ENCODE results near the gene CACNA1C. TPM values are rescaled to one million over a fixed set of nuclear protein-coding genes. Genes with fewer than 3 reads are reported as not detected.

Gene CACNA1C
- total RNA-seq, 2 donors from 2014 or later: 0.06 TPM; not detected in 1

DNA sequence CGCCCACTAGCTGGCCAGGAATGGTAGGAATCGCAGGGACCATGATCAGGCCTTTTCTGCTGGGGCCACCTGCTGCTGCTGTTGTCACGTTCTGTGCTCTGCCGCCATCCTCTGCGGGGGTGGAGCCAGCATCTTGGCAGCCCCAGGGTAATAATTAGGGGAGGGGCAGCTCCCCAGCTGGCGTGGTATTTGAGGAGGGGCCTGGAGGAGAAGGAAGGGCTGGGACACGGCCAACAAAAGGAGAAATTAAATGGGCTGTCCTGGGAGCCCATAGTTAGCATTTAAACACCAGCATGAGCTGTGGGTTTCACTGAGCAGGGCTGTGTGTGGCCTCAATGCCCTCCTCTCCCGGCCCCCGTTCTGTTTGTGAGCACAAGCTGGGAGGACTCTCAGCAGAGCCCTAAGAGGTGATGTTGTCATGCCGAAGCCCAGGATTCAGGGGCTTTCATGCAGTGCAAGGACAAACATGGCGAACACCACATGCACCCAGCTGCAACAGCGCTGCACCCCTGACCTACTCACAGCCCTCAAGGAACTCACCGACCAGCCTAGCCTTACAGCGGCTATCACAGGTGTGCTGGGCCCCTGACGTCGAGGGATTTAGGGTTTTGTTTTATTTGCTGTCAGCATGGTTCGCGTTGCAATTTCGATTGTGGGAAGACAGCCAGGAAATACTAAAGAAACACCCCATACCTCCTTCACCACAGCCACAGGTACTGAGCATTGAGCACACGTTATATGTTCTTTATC is 324.3 kb downstream of the CACNA1C start:
- Mint-ChIP-seq H3K27me3 (peaks cover 4 to 12% of the 10 kb centered on the region in 2 donors), H3K4me1 (ENCODE audit: low read depth in 2 of 2) (peaks cover 4 to 7% of the 10 kb centered on the region in 2 donors), H3K36me3 (no peaks in the 10 kb centered on the region), H3K27ac (no peak overlapping the region), H3K4me3 (no peak overlapping the region), H3K9me3 (no peaks in the 10 kb centered on the region)
- ATAC-seq (no peak), DNase-seq (ENCODE audit: low spot score) (peak; percentile 26)

- H3K27ac Mint-ChIP-seq: no peak overlapping the region
- peaks cover 4 to 7% of the 10 kb centered on the region in 2 donors for H3K4me1 Mint-ChIP-seq (ENCODE audit: low read depth in 2 of 2)
- H3K36me3 Mint-ChIP-seq: no peaks in the 10 kb centered on the region
- DNase-seq (ENCODE audit: low spot score) (no peak), ATAC-seq (no peak)
- H3K27me3 Mint-ChIP-seq: peaks cover 4 to 12% of the 10 kb centered on the region in 2 donors
- no peaks in the 10 kb centered on the region for H3K9me3 Mint-ChIP-seq
- peak overlapping the region; percentile 2 for H3K4me3 Mint-ChIP-seq
Observed at GRCh38 chr12:2378835-2379330, 326.1 kb downstream of the CACNA1C start.

- no peak for DNase-seq (ENCODE audit: low spot score)
- Mint-ChIP-seq H3K9me3 (no peaks in the 10 kb centered on the region), H3K27ac (no peak overlapping the region), H3K4me3 (no peak overlapping the region), H3K4me1 (ENCODE audit: low read depth in 2 of 2) (peaks cover 4 to 7% of the 10 kb centered on the region in 2 donors), H3K27me3 (peaks cover 8 to 13% of the 10 kb centered on the region in 2 donors), H3K36me3 (no peaks in the 10 kb centered on the region)
- peak in 1 of 2 donors; percentile 17 for ATAC-seq
Observed at GRCh38 chr12:2380946-2381345, 328.2 kb downstream of the CACNA1C start.

DNA sequence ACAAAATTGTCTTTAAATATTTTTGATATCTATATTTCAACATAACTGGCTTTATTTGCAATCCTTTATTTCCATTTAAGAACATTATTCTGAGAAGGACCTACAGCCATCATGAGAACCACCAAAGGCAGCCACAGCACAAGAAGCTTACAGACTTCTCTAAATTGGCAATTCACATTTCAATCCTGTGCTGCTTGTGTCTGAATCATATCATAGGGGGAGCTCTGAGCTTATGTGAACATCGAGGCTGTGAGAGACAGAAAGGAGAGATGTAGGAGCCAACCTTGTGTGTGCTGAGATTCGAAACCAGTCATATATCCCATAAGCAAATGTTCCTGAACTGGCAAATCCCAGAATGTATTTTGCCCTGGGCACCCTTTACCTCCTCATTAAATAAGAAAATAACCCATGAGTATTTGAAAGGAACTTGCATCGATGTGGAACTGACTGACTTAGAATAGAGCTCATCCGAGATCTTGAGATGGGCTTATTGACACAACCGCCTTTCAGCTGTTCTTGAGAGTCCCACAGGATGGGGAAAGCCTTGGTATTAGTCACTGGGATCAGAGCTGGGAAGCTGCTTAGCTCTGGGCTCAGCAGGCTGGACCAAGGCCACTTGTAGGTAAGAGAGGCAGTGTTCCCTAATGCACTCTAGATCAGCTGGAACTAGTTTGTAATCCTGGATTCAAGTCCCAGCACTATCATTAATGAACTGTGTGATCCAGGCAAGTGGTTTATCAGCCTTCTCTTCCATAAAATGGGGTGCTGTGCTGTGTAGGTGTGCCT is 329.8 kb downstream of the CACNA1C start:
- Mint-ChIP-seq H3K36me3 (no peaks in the 10 kb centered on the region), H3K9me3 (no peaks in the 10 kb centered on the region), H3K4me3 (no peak overlapping the region), H3K4me1 (ENCODE audit: low read depth in 2 of 2) (peaks cover 4 to 7% of the 10 kb centered on the region in 2 donors), H3K27me3 (peaks cover 8 to 13% of the 10 kb centered on the region in 2 donors), H3K27ac (no peak overlapping the region)
- no peak for ATAC-seq
- DNase-seq (ENCODE audit: low spot score): no peak

GRCh38 chr12:2383325-2384028 is 330.7 kb downstream of the CACNA1C start:
- Mint-ChIP-seq H3K36me3 (no peaks in the 10 kb centered on the region), H3K4me3 (no peak overlapping the region), H3K9me3 (no peaks in the 10 kb centered on the region), H3K27ac (no peak overlapping the region), H3K27me3 (peaks cover 8 to 12% of the 10 kb centered on the region in 2 donors), H3K4me1 (ENCODE audit: low read depth in 2 of 2) (peaks cover 4 to 5% of the 10 kb centered on the region in 2 donors)
- ATAC-seq: no peak
- peak; percentile 5 for DNase-seq (ENCODE audit: low spot score)

DNA sequence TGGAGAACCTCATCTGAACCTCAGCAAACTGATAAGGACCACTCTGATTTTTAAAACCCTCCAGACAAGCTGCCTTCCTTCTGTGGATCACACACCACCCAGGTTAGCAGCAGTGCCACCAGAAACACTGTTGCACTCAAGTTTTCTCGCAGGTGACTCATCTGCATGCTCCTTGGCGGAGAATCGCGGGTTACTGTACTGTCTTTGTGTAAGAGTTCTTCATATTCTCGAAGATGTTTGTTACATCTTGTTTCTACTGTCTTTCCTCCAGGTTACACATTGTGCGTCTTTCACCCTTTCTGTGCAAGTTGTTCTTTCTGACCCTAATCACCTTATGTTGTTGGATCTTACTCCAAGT is 331.2 kb downstream of the CACNA1C start:
- no peak overlapping the region for H3K27ac Mint-ChIP-seq
- no peak for ATAC-seq

GRCh38 chr12:2384533-2385351 is 332.0 kb downstream of the CACNA1C start:
- DNase-seq (ENCODE audit: low spot score) (peak; percentile 26), ATAC-seq (no peak)
- H3K27ac Mint-ChIP-seq: no peak overlapping the region
- H3K36me3 Mint-ChIP-seq: no peaks in the 10 kb centered on the region
- no peak overlapping the region for H3K4me3 Mint-ChIP-seq
- H3K27me3 Mint-ChIP-seq: peaks cover 6 to 8% of the 10 kb centered on the region in 2 donors
- H3K9me3 Mint-ChIP-seq: no peaks in the 10 kb centered on the region
- H3K4me1 Mint-ChIP-seq (ENCODE audit: low read depth in 2 of 2): no peaks in the 10 kb centered on the region

More for the DNA sequence above, 331.2 kb downstream of the CACNA1C start:
- no peak overlapping the region for H3K4me3 Mint-ChIP-seq
- no peaks in the 10 kb centered on the region for H3K36me3 Mint-ChIP-seq
- H3K27me3 Mint-ChIP-seq: peaks cover 7 to 8% of the 10 kb centered on the region in 2 donors
- H3K9me3 Mint-ChIP-seq: no peaks in the 10 kb centered on the region
- H3K4me1 Mint-ChIP-seq (ENCODE audit: low read depth in 2 of 2): no peaks in the 10 kb centered on the region
- DNase-seq (ENCODE audit: low spot score): peak; percentile 6

GRCh38 chr12:2385529-2385928 is 332.7 kb downstream of the CACNA1C start:
- Mint-ChIP-seq H3K9me3 (no peaks in the 10 kb centered on the region), H3K36me3 (no peaks in the 10 kb centered on the region), H3K4me1 (ENCODE audit: low read depth in 2 of 2) (no peaks in the 10 kb centered on the region), H3K4me3 (no peak overlapping the region), H3K27ac (no peak overlapping the region), H3K27me3 (peaks cover 11% of the 10 kb centered on the region in 2 donors)
- DNase-seq (ENCODE audit: low spot score) (peak; percentile 26), ATAC-seq (no peak)

DNA sequence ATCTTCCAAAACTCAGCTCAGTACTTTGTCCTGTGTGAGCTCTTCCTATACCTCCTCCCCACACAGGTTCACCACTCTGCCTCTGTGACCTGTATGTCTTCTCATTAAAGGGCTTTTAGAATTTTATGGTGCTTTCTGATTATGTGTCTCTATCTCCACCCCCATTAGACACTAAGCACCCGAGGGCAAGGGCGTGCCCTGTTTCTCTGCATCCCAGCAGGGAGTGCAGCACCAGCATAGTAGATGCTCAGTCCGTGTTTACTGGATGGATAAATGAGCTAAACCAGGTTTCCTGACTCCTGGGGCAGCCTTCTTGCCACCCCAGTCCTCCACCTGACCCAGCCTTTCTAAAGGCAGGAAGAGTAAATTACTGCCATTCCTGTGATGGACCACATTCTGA is 333.8 kb downstream of the CACNA1C start:
- H3K27ac Mint-ChIP-seq: no peak overlapping the region
- H3K27me3 Mint-ChIP-seq: peaks cover 14 to 19% of the 10 kb centered on the region in 2 donors
- H3K9me3 Mint-ChIP-seq: no peaks in the 10 kb centered on the region
- H3K4me3 Mint-ChIP-seq: no peak overlapping the region
- H3K36me3 Mint-ChIP-seq: no peaks in the 10 kb centered on the region
- ATAC-seq (no peak), DNase-seq (ENCODE audit: low spot score) (no peak)
- H3K4me1 Mint-ChIP-seq (ENCODE audit: low read depth in 2 of 2): no peaks in the 10 kb centered on the region

GRCh38 chr12:2387103-2387834 is 334.5 kb downstream of the CACNA1C start:
- Mint-ChIP-seq H3K27ac (no peak overlapping the region), H3K36me3 (no peaks in the 10 kb centered on the region), H3K4me3 (no peak overlapping the region), H3K4me1 (ENCODE audit: low read depth in 2 of 2) (no peaks in the 10 kb centered on the region), H3K27me3 (peaks cover 14 to 19% of the 10 kb centered on the region in 2 donors), H3K9me3 (no peaks in the 10 kb centered on the region)
- DNase-seq (ENCODE audit: low spot score) (peak; percentile 20), ATAC-seq (peak in 1 of 2 donors; percentile 73)

GRCh38 chr12:2389079-2389790 is 336.4 kb downstream of the CACNA1C start:
- no peaks in the 10 kb centered on the region for H3K9me3 Mint-ChIP-seq
- ATAC-seq (no peak), DNase-seq (ENCODE audit: low spot score) (peak; percentile 15)
- H3K27ac Mint-ChIP-seq: no peak overlapping the region
- no peaks in the 10 kb centered on the region for H3K36me3 Mint-ChIP-seq
- no peaks in the 10 kb centered on the region for H3K4me1 Mint-ChIP-seq (ENCODE audit: low read depth in 2 of 2)
- H3K4me3 Mint-ChIP-seq: no peak overlapping the region
- peaks cover 14 to 19% of the 10 kb centered on the region in 2 donors for H3K27me3 Mint-ChIP-seq

GRCh38 chr12:2390133-2390532 is 337.3 kb downstream of the CACNA1C start:
- H3K9me3 Mint-ChIP-seq: no peaks in the 10 kb centered on the region
- ATAC-seq (no peak), DNase-seq (ENCODE audit: low spot score) (peak; percentile 15)
- no peak overlapping the region for H3K4me3 Mint-ChIP-seq
- H3K36me3 Mint-ChIP-seq: no peaks in the 10 kb centered on the region
- no peak overlapping the region for H3K27ac Mint-ChIP-seq
- no peaks in the 10 kb centered on the region for H3K4me1 Mint-ChIP-seq (ENCODE audit: low read depth in 2 of 2)
- H3K27me3 Mint-ChIP-seq: peaks cover 8 to 13% of the 10 kb centered on the region in 2 donors

All from natural killer cell treated with Interleukin-12 subunit alpha and Interleukin-12 subunit beta and Interleukin-15 and Interleukin-18, amount 100 ng/mL, for 72 hours (primary cell).